ENCODE results near the gene NDE1. TPM values are rescaled to one million over a fixed set of nuclear protein-coding genes. Genes with fewer than 3 reads are reported as not detected.

NDE1 gene
- polyA plus RNA-seq, 4 donors, result 40.8 to 45.4 (median 42.8) TPM

DNA sequence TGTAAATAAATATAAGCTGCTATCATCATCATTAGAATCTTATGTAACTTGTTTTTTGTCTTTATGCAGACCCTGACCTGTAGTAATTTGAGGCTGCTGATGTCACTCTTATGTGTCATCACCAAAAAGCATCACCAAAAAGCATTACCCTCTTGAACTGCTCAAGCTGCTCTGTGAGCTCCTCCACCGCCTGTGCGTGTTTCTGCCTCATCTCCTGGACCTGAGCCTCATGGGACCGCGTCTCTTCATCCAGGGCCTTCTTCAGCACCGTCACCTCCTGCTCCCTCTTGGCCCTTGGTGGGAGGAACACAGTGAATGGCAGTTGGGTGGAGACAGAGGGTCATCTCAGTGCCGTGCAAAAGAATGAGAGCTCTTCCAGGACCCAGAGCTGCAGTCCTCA, 82.4 kb downstream of the NDE1 start:
- no peak for DNase-seq (ENCODE audit: low read depth in 4 of 4, low spot score in 3 of 4)

DNA sequence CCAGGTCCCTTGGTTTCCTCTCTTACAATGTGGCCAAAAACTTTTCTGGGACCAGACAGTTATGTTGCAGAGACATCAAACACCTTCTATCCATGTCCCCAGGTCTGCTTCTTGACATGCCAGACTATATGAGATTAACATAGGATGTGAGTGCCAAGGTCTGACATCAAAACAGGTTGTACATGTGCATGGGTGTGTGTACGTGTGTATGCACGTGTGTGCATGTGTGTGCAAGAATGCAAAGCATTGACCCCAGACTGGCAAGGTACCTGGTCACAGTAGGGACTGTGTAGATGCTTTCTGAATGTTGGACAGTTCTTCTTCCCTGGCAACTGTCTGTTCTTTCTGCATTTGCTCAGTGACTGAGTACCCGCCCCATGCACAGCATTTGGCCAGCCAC, 85.6 kb downstream of the NDE1 start:
- DNase-seq (ENCODE audit: low read depth in 4 of 4, low spot score in 3 of 4), result no peak

DNA sequence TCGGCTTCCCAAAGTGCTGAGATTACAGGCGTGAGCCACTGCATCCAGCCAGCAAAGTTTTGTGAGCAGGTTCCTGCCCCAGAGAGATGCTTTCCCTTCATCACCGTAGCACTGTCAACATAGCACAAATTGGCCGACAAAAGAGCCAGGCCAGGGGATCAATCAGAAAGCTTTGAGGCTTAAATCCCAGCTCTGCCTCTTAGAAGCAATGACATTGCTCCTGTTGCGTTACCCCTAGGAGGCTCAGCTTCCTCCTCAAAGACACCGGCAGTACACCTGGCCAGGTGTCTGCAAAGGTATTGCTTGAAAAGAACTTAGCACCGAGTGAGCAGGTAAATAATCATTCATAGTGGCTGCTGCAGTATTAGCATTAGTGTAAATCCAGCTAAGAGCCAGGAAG, 86.5 kb downstream of the NDE1 start:
- DNase-seq (ENCODE audit: low read depth in 4 of 4, low spot score in 3 of 4), result no peak

DNA sequence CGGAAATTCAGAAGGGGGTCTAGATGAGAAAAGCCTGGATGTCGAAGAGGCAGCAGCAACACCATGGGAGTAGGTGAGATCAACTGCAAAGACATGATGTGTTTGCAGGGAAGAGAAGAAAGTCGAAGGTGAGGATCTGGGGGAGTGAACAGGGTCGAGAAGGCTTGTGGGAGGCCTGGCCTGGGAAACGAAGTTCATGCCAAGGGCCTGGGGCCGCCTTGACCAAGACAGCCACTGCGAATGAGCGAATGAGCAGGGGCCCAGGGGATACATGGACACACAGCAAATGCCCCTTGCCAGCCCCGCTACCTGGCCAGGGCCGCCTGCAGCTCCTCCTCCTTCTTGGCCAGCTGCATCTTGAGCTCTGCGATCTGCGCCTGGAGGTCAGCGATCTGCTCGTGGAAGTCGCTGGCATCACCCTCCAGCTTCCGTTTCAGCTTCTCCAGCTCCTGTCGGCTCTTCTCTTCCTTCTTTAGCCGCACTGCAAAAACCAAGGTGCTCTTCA, 87.1 kb downstream of the NDE1 start:
- no peak for DNase-seq (ENCODE audit: low read depth in 4 of 4, low spot score in 3 of 4)

DNA sequence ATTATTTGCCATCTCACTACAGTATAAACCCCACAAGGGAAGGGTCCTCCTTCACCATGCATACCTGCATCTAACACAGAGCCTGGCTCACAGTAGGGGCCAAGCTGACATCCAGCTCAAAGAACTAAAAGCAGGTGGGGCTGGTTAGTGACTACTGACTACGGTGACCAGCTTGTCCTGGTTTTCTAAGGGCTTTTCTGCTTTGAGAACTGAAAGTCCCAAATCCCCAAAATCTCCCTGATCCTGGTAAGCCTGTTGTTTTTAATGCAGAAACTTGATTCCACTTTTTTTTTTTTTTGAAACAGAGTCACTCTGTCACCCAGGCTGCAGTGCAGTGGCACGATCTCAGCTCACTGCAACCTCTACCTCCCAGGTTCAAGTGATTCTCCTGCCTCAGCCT, 89.4 kb downstream of the NDE1 start:
- DNase-seq (ENCODE audit: low read depth in 4 of 4, low spot score in 3 of 4), result no peak

DNA sequence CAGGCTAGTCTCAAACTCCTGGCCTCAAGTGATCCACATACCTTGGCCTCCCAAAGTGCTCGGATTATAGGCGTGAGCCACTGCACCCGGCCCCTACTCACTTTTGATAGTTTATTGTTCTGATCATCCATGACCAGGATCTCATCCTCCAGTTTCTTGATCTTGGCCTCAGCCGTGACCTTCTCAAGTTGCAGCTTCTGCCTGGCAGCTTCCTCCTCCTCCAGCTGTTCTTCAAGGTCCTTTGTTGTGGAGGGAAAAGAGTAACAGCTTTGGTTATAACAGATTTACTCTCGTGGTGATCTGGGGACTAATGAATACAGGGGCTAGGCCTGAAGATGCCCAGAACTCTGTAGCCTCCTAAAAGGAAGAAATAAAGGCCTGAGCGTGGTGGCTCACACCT, 89.9 kb downstream of the NDE1 start:
- no peak for DNase-seq (ENCODE audit: low read depth in 4 of 4, low spot score in 3 of 4)

DNA sequence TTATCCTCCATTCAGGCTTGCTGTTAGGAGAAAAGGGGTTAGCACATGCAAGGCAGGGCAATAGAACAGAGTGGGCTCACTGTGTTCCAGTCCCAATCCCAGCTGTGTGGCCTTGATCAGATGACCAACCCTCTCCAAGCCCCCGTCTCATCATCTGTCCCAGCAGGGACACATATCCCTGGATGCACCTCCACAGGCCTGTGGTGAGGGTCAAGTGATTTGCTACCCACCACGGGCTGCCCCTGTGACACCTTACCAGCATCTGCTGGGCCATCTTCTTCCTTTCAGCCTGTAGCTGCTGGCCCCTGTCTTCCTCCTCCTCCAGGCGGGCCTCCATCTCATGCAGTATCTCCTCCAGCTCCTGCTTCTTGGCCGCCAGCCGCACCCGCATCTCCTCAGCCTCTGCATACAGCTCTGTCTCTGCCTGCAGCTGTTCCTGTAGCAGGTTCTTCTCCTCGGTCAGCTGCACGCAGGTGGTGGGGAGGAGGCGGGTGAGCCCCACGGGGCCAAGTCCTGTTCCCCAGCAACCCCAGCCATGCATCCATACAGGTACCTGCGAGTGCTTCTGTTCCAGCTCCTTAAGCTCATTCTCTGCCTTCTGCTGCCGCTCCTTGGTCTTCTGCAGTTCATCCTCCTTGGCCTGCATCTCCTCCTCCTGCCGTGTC, 91.3 kb downstream of the NDE1 start:
- DNase-seq (ENCODE audit: low read depth in 4 of 4, low spot score in 3 of 4), result no peak

DNA sequence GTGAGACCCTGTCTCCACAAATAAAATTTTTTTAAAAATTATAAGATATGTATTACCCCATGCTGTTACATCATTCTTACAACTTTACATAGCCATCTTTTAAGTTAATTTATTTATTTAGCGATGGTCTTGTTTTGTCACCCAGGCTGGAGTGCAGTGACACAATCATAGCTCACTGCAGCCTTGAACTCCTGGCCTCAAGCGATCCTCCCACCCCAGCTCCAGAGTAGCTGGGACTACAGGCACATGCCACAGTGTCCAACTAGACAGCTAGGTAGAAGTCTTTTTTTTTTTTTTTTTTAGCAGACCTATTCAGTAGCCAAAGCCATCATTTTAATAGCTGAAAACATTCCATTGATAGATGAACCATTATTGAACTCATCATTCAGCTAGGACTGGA, 92.7 kb downstream of the NDE1 start:
- no peak for DNase-seq (ENCODE audit: low read depth in 4 of 4, low spot score in 3 of 4)

DNA sequence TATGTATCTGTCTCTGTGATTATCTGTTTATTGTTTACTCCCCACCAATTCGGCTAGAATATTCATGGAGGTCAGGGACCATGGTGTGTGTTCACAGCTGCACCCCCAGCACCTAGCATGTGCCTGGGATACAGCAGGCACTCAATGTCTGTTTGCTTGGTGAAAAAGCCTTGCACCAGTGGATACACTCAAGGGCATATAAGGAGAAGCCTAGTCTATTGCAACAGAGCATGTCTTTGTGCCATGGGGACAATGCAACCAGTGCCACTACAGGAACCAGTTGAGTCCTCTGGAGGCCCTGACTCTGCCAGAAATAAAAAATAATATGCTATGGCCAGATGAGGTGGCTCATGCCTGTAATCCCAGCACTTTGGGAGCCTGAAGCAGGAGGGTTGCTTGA, 93.6 kb downstream of the NDE1 start:
- no peak for DNase-seq (ENCODE audit: low read depth in 4 of 4, low spot score in 3 of 4)

DNA sequence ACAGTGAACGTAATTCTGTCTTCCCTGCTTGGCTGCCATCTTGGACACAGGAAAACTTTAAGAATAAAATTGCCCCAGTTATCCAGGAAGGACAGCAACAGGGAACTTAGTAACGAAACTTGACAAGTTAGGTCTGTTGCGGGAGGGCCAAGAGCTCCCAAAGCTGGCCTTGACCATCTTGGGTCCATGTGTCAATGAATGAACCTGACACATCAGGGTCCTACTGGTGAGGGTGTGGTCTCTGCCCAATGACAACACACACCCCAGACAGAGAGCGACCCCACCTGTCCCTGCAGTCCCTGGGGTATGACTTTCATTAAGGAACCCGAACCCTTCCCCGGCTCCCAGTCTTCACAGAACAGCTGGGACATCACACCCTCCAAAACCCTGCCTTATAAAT, 96.3 kb downstream of the NDE1 start:
- DNase-seq (ENCODE audit: low read depth in 4 of 4, low spot score in 3 of 4), result no peak

DNA sequence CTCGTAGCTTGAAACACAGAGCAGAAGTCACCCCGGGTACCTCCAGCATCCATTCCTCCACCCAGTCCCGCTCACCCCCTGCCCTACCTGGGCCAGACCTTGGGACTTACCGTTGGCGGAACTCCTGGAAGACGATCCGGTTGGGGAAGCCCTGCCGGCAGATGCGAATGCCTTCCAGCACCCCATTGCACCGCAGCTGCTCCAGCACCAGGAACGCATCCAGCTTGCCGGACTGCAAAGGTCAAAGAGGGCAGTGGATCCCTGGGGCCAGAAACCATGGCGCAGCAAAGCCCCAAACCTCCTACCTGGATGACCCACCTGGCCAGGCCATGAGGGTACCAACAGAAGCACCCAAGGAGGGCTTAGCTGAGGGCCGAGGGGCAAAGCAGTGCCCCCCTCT, 97.9 kb downstream of the NDE1 start:
- no peak for DNase-seq (ENCODE audit: low read depth in 4 of 4, low spot score in 3 of 4)

DNA sequence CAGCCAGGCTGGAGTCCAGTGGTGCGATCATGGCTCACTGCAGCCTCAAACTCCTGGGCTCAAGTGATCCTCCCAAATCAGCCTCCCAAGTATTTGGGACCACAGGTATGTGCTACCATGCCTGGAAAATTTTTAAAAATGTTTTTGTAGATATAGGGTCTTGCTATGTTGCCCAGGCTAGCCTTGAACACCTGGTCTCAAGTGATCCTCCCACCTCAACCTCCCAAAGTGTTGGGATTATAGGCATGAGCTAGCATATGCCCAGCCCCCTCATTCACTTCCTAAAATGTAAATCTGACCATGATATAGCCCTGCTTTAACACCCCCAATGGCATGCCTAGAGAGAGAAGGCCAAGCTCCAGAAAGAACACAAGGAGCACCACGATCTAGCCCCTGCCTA, 98.6 kb downstream of the NDE1 start:
- DNase-seq (ENCODE audit: low read depth in 4 of 4, low spot score in 3 of 4), result no peak

DNA sequence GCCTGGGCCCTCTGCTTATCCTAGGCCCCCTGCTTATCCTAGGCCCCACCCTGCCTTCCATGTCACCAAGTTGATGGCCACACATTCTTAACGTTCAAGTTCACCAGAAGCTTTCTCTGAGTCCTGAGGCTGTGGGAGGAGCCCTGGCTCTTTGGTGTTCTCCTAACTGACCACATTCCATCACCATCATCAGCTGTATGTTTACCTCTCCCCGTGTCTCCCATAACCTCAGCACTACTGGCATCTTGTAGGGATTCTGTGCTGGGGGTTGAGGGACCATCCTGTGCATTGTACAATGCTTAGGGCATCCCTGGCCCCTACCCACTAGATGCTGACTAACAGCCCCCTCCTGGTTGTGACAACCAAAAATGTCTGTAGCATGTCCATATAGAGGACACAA, 99.3 kb downstream of the NDE1 start:
- no peak for DNase-seq (ENCODE audit: low read depth in 4 of 4, low spot score in 3 of 4)

DNA sequence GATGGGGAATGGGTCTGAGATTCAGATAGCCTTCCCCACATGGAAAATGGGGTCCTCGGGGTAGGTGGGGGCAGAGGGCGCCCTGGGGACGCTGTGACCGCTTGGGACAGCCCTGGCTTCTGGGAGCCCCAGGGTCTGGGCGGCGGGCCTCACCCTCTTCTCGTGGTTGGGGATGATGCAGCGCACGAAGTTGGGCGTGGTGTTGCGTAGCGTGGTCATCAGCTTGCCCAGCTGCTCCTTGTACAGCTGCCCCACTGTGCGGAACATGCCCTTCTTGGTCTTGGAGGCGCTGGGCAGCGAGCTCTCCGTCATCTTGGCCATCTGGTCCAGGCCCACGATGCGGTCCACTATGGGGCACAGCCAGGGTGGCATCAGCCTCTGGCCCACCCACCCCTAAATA, 99.9 kb downstream of the NDE1 start:
- DNase-seq (ENCODE audit: low read depth in 4 of 4, low spot score in 3 of 4), result no peak

DNA sequence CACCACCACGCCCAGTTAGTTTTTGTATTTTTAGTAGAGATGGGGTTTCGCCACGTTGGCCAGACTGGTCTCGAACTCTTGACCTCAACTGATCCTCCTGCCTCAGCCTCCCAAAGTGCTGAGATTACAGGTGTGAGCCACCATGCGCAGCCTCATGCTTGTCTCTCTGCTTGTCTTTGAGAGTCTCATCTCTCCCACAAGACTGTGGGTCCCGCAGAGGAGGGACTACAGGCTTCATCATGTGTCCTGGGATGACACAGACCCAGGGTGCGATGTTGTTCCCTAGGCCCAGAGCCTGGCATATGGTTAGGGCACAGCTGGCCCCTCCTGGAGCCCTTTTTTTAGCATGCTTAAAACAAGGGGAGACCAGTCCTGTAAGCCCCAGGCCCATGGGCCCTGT, 101.9 kb downstream of the NDE1 start:
- no peak for DNase-seq (ENCODE audit: low read depth in 4 of 4, low spot score in 3 of 4)

DNA sequence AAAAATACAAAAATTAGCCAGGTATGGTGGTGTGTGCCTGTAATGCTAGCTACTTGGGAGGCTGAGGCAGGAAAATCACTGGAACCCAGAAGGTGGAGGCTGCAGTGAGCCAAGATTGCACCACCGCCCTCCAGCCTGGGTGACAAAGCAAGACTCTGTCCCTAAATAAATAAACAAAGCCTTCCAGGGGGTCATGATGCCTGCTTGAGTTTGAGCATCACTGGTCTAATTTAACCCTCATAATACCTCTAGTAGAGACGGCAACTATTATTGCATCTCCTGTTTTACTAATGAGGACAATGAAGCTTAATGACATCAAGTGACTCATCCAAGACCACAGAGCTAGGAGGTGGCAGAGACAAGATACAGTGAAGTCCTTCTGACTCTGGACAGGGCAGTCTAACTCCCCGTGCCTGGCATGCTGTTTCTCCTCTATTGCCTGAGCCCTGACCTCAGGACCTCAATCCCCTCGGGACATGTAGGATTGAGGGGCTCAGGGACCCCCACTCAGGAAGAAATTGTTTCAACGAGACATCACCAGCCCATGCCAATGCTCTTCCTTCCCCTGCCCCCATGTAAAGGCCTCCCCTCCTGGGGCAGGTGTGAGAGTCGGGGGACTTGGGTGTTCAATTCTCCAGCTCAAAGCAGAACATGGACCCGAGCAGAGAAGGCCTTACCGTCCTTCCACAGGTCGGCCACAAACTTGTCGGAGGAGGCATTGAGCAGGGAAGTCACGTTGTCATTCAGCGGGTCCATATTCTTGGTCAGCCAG, 102.9 kb downstream of the NDE1 start:
- DNase-seq (ENCODE audit: low read depth in 4 of 4, low spot score in 3 of 4), result no peak

DNA sequence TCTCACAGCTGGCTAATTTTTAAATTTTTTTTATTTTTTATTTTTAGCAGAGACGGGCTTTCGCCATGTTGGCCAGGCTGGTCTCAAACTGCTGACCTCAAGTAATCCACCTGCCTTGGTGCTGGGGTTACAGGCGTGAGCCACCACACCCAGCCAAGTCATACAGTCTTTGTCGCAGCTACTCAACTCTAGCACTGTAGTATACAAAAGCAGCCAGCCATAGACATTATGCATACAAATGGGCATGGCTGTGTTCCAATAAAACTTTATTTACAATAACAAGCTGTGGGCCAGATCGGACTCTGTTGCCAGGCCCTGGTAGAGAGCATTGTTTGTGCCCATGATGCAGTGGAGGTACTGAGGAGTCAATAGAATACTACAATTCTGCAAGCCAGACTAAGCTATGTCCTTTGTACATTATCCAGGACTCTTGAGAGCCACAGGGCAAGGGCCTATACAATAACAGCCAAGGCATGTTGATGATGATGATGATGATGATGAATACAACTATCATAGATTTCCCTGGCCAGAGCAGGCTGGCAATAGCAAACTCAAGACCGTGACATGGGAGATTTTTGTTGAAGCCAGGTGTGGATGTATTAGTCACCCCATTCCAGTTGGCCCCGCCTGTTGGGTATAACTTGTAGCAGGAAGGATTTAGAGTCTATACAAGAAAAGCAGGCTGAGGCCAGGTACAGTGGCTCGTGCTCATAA, 104.9 kb downstream of the NDE1 start:
- no peak for DNase-seq (ENCODE audit: low read depth in 4 of 4, low spot score in 3 of 4)

DNA sequence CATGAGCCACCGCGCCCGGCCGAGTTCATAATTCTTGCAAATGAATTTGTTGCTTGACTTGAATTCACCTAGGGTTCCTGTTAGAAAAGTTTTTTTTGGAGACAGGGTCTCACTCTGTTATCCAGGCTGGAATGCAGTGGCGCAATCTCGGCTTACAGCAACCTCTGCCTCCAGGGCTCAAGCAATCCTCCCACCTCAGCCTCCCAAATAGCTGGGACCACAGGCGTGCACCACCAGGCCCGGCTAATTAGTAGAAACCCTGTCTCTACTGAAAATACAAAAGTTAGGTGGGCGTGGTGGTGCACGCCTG, 107.0 kb downstream of the NDE1 start:
- no peak for DNase-seq (ENCODE audit: low read depth in 4 of 4, low spot score in 3 of 4)

DNA sequence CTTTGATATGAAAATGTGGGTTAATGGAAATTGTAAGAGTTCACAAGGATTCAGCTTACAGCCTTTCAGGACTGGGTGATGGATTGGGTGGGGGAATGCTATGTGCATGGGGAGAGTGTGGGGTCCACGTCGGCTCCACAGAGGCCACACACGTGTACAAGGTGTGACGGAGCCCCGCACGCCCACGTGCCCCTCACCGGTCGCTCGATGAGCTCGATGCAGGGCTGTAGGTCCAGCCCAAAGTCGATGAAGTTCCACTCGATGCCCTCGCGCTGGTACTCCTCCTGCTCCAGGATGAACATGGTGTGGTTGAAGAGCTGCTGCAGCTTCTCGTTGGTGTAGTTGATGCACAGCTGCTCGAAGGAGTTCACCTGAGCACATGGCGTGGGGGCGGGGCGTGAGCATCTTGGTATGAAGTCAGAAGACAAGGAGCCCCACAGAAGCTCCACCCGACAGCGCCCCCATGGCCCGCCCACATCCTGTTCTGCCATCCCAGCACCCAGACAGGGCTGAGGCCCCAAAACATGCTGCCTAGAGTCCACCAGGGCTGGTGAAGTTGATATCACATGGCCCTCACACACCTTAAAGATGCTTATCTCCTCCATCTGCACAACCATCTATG, 107.7 kb downstream of the NDE1 start:
- no peak for DNase-seq (ENCODE audit: low read depth in 4 of 4, low spot score in 3 of 4)

DNA sequence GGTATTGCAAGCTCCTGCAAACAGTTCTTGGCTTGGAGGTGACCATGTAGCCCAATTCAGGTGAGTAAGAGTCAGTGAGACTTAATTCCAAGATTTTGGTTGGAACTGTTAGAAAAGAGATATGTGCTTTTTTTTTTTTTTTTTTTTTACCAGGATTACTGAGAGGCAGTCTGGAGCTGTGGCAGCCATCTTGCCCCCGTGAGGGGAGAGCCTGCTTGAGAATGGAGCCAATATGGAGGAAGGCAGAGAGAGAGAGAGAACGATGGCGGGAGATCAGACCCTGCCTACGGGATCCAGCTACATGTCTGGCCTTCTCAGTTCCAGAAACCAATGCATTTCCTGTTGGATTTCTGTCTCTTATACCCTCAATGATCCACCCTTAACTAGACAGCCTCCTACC, 109.0 kb downstream of the NDE1 start:
- DNase-seq (ENCODE audit: low read depth in 4 of 4, low spot score in 3 of 4), result no peak

DNA sequence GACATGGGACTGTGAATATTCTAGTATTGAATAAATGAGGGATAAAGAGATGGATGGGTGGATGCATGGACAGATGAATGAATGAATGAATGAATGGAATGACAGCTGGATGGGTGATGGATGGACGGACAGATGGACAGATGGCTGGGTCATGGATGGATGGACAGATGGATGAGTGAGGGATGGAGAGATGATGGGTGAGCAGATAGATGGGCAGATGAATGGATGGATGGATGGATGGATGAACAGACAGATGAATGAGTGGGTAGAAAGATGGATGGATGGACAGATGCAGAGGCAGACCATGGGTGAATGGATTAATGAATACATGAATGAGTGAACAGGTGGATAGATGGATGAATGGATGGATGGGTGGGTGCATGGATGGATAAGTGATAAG, 110.1 kb downstream of the NDE1 start:
- DNase-seq (ENCODE audit: low read depth in 4 of 4, low spot score in 3 of 4), result no peak

DNA sequence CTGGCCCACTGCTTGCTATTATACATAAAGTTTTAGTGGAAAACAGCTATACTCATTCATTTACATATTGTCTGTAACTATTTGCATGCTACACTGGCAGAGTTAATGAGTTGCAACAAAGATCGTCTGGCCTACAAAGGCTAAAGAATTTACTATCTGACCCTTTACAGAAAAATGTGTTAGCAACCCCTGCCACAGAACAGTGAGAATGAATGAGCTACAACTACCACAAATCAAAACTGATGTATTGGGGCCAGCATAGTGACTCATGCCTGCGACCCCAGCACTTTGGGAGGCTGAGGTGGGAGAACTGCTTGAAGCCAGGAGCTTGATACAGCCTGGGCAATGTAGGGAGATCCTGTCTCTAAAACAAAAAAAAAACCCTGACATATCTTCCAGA, 114.1 kb downstream of the NDE1 start:
- DNase-seq (ENCODE audit: low read depth in 4 of 4, low spot score in 3 of 4), result no peak
